ENCODE data around the gene ZNF24.

ZNF24 gene

GRCh38 chr18:35290094-35290735 lies 54.0 kb downstream of the ZNF24 start, which contains the start of gene ZSCAN30:
TSS of gene ZSCAN30 (minus strand) at chr18:35290229. CDS start at chr18:35264352, 25,877 bp downstream.
- peak; percentile 93 for DNase-seq

GRCh38 chr18:35289727-35290093 lies 54.5 kb downstream of the ZNF24 start:
- DNase-seq = no peak

- DNase-seq = no peak
These were observed 54.9 kb downstream of the ZNF24 start for GRCh38 chr18:35289293-35289692.

DNA sequence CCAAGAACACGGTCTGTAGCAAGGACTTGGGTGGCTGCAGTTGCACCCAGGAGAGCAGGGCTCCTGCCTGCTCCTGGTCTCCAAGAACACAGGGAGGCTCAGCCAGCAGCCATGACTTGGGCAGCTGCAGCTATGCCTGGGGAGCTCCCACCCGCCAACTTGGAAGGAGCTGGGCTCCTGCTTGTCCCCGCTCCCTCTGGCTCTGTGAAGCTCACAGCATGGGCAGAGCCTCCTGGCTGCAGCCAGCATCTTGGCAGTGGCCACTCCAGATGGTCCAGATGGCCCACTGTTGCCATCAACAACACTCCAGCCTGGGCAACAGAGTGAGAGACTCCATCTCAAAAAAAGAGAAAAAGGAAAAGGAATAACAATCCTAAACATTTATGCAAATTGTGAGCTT lies 59.4 kb downstream of the ZNF24 start:
- DNase-seq = no peak

- DNase-seq = no peak
These were observed 60.1 kb downstream of the ZNF24 start for GRCh38 chr18:35283923-35284794.

DNA sequence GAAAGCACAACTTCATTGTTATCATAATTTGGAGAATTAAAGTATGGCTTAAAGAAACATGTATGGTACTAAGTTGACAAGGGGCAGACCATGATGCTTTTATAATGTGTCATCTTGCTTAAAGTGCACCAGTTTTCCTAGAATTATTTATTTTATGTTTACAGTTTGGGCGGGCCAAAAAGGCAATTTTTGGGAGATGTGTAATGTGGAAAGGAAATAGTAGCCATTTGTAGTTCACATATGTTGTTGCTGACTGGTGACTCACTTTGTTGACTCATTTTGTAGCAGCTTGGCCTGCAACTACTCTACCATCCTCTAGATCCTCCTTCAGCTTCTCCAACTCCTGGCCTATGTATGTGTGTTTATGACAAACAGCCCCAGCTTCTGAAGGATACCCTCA lies 61.9 kb downstream of the ZNF24 start:
- no peak for DNase-seq

Measured in activated gamma-delta T cell (primary cell).